ENCODE measurements around the gene RFC4.

The RFC4 gene

DNA sequence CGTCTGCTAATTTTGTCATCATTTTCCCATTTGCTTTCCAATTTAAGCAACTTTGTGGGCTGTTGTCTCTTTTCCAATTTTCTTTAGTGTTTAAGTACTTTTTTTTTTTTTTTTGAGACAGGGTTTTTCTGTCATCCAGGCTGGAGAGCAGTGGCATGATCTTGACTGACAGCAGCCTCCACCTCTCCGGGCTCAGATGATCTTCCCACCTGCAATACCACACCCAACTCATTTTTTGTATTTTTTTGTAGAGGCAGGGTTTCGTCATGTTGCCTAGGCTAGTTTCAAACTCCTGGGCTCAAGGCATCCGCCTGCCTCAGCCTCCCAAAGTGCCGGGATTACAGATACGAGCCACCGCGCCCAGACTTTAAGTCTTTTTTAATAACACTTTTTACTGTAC is 49.1 kb downstream of the RFC4 start:
- no peak overlapping the region for H3K4me3 ChIP-seq (ENCODE audit: low read length)
- TF ChIP-seq, protein P1, sequence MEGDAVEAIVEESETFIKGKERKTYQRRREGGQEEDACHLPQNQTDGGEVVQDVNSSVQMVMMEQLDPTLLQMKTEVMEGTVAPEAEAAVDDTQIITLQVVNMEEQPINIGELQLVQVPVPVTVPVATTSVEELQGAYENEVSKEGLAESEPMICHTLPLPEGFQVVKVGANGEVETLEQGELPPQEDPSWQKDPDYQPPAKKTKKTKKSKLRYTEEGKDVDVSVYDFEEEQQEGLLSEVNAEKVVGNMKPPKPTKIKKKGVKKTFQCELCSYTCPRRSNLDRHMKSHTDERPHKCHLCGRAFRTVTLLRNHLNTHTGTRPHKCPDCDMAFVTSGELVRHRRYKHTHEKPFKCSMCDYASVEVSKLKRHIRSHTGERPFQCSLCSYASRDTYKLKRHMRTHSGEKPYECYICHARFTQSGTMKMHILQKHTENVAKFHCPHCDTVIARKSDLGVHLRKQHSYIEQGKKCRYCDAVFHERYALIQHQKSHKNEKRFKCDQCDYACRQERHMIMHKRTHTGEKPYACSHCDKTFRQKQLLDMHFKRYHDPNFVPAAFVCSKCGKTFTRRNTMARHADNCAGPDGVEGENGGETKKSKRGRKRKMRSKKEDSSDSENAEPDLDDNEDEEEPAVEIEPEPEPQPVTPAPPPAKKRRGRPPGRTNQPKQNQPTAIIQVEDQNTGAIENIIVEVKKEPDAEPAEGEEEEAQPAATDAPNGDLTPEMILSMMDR (conservative IDR thresholded peaks at IDR 0.05; ENCODE audit: low read length) = no peak
- no peak for DNase-seq (ENCODE audit: low read depth)

DNA sequence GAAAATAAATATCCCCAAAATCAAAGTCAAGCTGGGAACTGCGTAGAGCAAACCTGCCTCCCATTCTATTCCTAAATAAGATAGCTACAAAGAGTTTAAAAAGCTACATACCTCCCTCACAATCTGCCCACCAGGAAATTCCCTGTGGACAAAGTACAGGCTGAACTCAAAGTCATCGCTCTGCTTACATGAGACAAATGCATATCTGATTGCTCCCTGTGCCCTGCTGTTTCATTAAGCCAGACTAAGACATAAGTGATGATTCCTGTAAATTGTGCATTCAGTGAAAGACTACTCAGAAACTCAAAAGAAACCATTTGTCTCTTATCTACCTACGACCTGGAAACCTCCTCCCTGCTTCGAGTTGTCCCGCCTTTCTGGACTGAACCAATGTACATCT is 51.4 kb downstream of the RFC4 start:
- H3K4me3 ChIP-seq (ENCODE audit: low read length) = no peak overlapping the region
- TF ChIP-seq, protein P1 (conservative IDR thresholded peaks at IDR 0.05; ENCODE audit: low read length) = no peak
- no peak for DNase-seq (ENCODE audit: low read depth)

DNA sequence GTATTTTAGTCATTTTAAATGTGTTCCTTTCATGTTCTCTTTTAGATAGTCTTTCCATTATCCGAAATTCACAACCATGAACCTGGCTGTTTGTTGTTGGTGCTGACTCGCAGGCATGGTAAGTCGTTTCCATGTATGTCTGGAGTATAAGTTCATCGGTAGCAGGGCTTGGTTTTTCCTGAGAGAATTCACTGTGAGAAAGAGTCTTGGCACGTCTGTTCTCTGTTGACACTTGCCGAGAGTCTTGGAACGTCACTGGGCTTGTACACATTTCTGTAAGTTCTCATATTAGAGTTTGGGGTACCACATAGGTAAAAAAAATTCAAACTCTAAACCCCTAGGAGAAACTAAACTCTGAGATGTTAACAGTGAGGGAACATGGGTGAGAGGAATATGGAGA is 52.3 kb downstream of the RFC4 start:
- TF ChIP-seq, protein P1 (conservative IDR thresholded peaks at IDR 0.05; ENCODE audit: low read length) = no peak
- no peak for DNase-seq (ENCODE audit: low read depth)
- no peak overlapping the region for H3K4me3 ChIP-seq (ENCODE audit: low read length)

DNA sequence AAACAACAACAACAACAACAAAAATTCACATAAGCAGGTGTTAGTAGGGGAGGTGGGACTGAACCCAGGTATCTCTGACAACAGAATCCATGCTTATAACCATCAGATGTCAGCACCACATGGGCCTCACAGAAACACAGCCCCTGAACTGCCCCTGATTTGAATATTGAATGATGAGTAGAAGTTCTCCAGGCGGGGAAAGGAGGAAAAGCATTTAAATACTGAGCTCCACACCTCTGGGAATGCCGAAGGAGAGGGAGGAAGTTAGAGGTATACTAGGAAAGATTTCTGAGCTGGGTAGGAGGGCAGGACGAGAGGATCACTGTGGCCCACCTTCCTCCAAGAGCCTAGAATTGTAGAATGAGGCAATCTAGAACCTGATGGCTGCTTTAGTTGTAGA is 54.8 kb downstream of the RFC4 start:
- TF ChIP-seq, protein P1 (conservative IDR thresholded peaks at IDR 0.05; ENCODE audit: low read length) = no peak
- no peak overlapping the region for H3K4me3 ChIP-seq (ENCODE audit: low read length)
- no peak for DNase-seq (ENCODE audit: low read depth)

DNA sequence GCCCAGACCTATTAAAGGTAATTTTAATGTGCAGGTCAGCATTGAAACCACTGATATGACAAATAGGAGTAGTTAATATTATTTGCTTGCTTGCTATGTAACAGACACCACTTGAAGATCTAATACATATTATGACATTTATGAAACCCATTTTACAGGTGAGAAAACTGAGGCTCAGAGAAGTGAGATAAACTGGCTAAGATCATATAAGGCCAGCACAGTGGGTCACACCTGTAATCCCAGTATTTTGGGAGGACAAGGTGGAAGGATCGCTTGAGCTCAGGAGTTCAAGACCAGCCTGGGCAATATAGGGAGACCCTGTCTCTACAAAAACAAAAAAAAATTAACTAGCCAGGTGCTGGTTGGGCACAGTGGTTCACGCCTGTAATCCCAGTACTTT is 56.0 kb downstream of the RFC4 start:
- H3K4me3 ChIP-seq (ENCODE audit: low read length) = no peak overlapping the region
- no peak for DNase-seq (ENCODE audit: low read depth)
- TF ChIP-seq, protein P1 (conservative IDR thresholded peaks at IDR 0.05; ENCODE audit: low read length) = no peak

- TF ChIP-seq, protein P1 (conservative IDR thresholded peaks at IDR 0.05; ENCODE audit: low read length) = no peak
- H3K4me3 ChIP-seq (ENCODE audit: low read length) = no peak overlapping the region
- DNase-seq (ENCODE audit: low read depth) = peak; percentile 83
Measured at GRCh38 chr3:186746008-186746407, 60.3 kb downstream of the RFC4 start.

GRCh38 chr3:186743666-186744065 is 62.6 kb downstream of the RFC4 start:
- no peak for DNase-seq (ENCODE audit: low read depth)
- no peak overlapping the region for H3K4me3 ChIP-seq (ENCODE audit: low read length)
- TF ChIP-seq, protein P1 (conservative IDR thresholded peaks at IDR 0.05; ENCODE audit: low read length) = no peak

Data from AG10803 (cell line).